RKO (cell line): ENCODE results near the gene OTUD3.
"Not testable (repeated sequence)": the region's sequence is repeated elsewhere in the genome, so short reads cannot be mapped to it uniquely, and the experiment has no call there.

ENCODE experiments used
- DNase-seq: peaks from one replicate; pipeline ENCODE4 v3.0.0-alpha.2; 2016; ENCODE audit warnings: low spot score

OTUD3 gene

DNA sequence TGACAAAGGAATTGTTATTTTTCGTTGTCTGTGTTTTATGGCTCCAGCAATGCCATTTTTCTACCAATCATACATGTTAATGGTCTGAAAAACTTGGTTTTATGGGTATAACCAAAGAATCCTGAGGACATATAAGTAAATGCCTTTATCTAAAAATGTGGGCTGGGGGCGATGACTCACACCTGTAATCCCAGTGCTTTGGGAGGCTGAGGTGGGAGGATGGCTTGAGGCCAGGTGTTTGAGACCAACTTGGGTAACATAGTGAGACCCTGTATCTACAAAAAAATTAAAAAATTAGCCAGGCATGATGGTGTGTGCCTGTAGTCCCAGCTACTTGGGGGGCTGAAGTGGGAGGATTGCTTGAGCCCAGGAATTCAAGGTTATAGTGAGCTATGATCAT, 12.7 kb upstream of the OTUD3 start:
- not testable (repeated sequence) for DNase-seq

DNA sequence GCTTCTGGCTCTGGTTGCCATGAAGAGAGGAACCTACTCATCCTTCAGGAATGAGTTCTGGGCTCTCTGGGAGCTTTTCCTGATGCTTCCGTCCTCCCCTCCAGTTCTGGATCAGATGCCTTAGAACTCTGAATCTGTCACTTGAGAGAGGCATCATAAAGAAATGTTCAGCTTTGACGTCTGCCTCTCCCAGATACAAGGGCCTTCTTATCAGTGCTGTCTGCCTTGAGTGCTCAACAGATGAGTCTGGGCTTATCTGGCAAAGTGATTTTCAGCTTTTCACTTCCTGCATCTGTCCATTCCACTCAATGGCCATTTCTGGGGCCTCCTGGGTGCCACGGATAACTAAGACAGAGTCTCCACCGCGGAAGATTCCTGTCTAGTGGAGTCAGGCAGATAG, 12.3 kb upstream of the OTUD3 start:
- no peak for DNase-seq

DNA sequence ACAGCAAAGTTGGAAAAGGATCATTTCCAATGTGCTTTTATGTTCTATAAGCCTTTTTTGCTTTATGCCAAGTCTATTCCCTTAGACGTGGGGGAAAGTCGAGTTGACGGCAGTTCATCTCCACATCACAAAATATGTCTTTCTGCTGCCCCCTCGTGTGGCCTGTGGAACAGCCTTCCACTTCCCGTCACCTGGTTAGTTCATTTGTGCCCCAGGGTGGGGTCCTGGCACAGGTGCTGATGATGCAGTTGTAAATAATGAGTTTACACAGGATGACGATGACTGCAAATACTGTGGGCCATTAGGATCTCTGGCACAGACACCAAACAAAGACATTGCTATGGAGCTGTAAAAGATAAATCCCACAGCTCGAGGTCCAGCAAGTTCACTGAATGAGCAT, 10.0 kb upstream of the OTUD3 start:
- DNase-seq: no peak

DNA sequence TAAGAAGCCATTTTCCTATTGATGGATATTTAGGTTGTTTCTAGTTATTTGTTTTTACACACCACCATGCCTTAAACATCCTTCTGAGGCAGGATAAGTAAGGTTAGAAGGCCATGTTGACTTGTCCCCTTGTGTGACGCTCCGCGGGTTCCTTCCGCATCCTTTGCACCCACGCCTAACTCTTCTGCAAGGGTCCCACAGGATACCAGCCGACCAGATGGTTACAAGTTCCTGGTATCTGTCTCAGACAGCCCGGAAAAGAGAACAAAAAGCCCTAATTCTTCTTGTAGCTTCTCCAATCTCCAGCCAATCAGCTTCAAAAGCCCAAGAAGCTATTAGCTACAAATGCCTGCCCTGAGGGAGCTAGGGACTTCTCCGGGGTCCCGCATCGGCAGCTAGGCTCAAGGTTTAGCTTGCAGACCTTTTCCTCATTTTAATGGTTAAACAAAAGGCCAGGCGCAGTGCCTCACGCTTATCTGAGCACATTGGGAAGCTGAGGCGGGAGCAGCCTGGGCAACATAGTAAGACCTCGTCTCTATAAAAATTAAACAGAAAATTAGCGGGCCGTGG, 4.9 kb upstream of the OTUD3 start:
- DNase-seq: no peak

DNA sequence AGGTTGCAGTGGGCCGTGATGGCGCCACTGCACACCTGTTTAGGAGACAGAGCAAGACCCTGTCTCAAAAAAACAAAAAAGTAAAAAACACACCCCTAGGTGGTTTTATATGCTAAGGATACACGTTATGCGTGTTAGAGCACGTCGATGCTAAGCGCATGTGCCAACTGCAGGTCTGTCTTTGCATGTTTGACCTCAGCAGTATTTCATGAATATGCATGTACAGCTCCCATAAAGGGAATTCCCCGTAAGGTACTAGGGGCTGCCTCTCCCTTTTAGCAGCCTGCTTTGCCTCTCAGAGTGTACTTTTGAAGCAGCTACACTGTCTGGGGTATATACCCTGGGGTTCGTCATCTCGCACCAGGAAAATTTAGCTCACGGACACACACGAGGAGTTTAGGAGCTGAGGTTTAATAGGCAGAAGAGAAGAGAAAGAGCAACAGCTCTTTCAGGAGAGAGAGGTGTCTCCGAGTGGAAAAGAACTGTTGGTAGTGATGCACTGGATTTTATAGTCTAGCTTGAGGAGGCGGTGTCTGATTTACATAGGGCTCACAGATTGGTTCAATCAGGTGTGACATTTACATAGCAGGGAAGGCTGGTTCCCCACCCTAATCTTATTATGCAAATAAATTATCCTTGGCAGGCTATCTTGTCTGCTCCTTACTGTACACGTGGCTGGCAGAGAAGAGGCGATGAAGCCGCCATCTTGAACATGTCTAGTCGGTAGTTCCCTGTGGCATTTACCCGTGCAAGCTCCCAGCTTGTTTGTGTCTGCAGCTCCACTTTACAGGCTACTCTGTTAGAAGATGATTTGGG, 4.2 kb upstream of the OTUD3 start:
- DNase-seq: peak; percentile 46

DNA sequence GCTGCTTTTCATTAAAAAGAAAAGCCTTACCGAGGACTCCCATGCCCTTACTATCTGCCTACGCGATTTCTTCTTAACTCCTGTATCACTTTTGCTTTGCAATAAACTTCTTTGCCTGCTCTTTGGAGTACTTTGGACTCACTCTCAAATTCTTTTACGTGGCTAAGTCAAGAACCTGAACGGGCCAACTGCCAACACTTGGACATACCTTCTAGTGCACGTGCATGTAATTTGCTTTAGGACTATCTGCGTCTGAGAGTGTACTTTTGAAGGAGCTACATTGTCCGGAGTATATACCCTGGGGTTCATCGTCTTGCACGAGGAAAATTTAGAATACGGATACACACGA, 3.6 kb upstream of the OTUD3 start:
- DNase-seq: no peak

DNA sequence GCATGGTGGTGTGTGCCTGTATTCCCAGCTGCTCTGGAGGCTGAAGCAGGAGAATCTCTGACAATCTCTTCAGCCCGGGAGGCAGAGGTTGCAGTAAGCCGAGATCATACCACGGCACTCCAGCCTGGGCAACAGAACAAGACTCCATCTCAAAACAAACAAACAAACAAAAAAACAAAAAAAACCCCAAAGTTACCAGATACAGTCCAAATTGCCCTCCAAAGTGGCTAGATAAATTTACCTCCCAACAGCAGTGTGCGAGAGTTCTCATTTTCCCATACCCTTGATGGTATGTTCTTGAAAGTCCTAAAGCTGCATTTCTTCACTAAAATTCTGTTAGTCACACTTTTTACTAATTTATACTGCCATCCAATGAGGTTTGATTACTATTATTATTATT, 3.0 kb upstream of the OTUD3 start:
- DNase-seq: no peak

DNA sequence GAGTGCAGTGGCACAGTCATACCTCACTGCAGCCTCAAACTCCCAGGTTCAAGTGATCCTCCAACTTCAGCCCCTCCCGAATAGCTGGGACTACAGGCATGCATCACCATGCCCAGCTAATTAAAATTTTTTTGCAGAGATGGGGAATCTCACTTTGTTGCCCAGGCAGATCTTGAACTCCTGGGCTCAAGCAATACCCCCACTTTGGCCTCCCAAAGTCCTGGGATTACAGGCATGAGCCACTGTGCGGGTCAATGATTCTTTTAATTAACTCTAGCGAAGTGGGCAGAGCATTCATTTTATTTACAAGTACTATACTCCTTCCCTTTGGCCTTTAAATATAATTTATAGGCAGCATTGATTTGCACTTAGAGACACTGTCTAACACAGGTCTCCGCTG, 2.5 kb upstream of the OTUD3 start:
- DNase-seq: no peak

DNA sequence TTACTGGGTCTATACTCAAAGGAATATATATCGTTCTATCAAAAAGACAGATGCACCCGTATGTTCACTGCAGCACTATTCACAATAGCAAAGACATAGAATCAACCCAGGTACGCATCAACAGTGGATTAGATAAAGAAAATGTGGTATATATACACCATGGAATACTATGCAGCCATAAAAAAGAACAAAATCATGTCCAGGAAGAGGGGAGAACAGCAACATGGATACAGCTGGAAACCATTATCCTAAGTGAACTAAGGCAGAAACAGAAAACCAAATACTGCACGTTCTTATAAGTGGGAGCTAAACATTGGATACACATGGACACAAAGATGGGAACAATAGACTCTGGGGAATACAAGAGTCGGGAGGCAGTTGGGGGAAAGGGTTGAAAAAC, 1.4 kb upstream of the OTUD3 start:
- DNase-seq: not testable (repeated sequence)

DNA sequence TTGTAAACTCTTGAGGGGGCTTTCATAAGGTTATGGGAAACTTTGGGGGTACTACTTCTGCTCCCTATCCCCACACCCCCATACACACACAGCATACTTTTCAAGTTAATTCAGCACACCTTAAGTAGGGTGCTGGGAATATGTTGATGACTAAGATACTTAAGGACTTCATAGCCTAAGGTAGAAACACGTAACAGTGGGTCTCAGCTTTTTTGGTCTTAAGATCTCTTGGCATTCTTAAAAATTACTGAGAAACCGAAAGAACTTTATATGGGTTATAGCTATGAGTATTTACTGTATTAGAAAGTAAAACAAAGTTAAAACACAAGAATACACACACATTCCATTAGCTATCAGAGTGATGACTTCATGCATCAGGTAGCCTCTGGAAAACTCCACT, 2.1 kb downstream of the OTUD3 start:
- DNase-seq: no peak

DNA sequence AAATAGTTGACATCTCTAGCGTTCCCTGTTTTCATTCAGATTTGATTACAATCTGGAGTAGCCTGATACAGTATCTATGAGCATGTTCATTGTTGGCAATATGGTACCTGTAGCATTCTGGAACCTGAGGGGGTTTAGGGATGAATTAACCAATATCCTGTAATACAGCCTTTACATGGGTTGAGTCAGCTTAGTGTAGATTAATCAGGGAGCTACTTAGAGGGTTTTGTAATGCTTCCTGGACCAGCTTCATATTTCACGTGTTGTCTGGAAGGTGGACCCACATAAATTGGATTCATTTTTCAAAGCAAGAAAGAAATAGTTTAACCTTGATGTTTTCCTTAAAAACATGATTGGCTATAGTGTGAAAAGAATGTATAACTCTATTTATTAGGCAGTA, 3.6 kb downstream of the OTUD3 start:
- no peak for DNase-seq

DNA sequence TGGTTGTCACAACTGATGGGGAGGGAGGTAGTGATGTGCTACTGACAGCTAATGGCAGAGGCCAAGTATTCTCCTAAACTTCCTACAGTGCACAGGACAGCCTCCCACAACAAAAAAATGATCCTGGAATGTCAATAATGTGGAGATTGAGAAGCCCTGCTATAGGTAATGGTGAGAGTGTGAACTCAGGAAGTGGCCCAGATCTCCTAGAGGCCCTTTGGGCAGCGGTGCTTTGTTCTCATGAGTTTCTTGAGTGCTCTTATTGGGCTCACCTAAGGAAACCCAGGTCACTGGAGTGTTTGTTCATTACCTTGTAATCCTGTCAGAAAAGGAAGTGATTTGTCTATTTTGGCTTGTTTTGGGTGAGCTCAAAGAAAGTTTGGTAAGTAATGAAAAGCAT, 5.9 kb downstream of the OTUD3 start:
- DNase-seq: no peak

DNA sequence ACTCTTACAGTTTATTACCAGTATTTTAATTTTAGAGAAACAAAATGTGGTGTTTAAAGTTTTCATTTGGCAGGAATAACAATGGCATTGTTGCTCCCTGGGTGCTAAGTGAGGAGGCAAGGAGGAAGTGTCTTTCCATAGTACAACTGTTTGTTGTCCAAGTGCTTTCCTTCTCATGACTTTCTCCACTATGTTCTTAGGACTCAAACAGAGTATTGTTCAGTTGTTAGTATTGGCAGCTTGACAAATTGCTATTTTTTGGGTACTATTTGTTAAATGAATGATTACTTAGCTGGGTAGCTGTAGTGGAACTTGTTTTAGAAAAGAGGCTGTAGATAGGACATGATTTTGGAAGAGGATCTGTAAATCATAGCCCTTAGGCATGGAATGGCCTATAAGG, 7.5 kb downstream of the OTUD3 start:
- DNase-seq: no peak

DNA sequence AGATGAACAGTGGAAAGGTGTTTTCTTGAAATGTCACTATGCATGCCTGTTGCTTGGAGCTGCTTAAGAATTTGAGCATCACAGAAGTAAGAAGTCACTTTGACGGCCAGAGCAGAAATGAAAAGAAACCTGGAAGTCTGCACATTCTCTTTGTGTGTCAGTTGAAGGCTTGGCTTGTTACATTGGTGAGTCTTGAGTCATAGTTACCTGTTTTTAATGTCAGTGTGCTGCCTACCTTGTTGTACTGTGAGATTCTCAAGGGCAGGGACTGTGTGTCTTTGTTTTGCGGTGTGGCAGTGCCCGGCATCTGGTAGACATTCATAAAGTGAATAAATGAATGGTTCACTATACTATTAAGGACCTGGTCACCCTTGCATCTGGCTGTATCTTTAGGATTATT, 9.9 kb downstream of the OTUD3 start:
- no peak for DNase-seq

DNA sequence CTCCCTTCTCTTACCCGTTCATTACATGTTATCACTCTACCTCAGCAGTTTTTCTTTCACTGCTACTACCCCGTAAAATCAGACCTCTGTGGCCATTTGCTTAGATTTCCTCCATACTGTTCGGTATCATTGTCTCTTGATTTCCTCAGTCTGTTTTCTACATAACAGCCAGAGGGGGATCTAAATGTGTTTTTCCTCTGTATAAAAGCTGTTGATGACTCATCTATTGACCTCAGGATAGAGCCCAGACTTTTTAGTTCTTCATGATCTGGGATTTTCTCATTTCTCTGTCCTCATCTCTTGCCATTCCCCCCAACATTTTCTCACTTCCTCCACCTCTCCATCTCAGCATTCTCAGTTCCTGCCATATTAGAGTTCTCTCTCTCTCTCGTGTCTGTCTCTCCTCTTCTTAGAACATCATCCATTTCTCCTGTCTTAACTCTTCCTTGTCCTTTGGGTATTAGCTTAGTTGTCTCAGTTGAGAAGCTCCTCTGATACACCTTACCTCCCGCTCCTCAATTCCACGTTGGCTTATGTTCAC, 10.5 kb downstream of the OTUD3 start:
- DNase-seq: no peak

DNA sequence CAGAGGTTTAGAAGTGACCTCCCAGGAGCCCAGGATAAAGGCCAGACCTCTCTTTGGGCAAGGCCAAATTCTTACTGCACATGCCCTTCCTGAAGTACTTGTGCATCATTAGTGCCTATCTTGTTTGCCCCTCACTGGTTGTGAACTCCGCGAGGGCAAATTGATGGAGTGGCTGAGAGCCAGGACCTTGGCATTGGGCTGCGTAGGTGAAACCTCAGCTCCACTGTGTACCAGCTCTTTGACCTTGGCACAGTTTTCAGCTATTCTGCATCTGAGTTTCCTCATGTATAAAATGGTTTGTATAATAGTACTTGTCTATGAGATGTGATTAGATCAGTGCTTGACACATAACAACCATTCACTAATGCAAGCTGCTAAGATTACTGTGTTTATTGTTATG, 11.5 kb downstream of the OTUD3 start:
- DNase-seq: no peak

DNA sequence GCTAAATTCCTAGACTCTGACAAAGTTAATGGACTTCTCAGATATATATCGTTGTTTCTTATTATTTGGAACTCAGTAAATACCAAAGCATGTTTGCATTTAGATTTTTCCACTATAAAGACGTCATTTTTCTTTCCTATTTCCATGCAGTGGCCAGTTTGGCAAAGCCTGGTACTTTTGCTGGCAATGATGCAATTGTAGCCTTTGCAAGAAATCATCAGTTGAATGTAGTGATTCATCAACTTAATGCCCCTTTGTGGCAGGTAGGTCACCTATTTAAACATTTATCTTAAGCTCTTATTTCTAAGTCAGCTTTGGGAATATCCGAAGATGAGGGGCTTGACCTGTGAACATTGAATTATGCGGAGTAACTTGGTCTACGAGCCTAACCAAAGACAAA, 12.0 kb downstream of the OTUD3 start:
- DNase-seq: no peak

DNA sequence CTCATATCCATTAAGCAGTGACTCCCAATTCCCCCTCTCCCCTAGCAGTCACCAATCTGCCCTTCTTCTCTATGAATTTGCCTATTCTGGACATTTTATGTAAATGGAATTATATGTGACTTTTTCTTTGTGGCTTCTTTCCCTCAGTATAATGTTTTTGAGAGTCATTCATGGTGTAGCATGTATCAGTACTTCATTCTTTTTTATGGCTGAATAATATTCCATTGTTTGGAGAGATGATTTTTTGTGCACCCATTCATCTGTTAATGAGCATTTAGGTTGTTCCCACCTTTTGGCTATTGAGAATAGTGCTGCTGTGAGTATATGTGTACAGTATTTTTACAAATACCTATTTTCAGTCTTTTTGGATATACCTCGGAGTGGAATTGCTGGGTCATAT, 19.5 kb downstream of the OTUD3 start:
- no peak for DNase-seq

DNA sequence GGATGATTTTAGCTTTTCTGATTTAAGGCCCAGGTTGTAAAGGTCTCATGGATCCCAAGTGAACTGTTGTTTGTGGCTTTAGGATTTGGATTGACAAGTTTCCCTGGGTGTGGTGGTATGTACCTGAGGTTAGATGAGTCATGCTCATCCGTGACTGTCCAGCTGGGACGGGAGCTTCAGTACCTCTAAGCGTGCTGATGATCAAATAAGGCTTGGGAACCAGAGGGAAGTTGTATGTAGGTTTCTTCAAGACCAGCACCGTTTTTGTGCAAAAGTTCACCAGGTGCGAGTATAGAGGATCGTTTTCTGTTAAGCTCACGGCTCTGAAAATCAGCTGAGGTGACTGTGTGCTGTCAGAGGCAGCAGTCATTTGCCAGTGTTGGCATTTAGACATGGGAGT, 21.4 kb downstream of the OTUD3 start:
- no peak for DNase-seq

DNA sequence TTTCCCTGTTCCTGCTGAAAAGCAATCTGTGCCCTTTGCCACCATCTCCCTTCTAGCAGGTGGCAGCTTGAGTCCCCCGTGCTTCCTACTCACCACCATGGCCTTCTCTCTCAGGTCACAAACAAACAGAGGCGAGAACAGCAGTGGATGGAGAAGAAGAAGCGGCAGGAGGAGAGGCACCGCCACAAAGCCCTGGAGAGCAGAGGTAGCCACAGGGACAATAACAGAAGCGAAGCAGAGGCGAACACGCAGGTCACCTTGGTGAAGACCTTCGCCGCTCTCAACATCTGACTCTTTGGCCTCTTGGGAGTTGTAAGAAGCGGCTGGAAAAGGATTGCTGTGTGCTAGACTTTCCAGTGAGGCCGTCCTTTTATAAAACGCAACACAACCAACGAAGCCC, 25.3 kb downstream of the OTUD3 start:
- no peak for DNase-seq

DNA sequence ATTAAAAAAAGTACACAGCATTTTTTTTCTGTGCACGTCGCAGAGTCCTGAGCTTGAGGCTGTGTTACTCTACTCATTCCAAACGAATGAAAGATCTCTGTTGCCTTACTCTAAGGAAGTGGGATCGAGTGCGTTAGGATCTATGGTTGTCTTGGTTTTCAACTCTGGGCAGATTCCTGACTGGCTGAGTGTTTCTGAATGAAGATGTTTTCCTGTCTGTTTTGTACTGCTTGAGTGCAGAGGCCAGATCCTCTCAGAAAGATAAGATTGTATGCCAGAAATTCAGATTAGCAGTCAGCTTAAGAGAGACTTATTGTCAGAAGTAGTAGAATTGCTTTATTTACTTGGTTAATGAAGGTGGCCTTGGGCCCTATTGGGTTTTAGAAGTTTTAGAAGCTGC, 27.2 kb downstream of the OTUD3 start:
- DNase-seq: no peak

DNA sequence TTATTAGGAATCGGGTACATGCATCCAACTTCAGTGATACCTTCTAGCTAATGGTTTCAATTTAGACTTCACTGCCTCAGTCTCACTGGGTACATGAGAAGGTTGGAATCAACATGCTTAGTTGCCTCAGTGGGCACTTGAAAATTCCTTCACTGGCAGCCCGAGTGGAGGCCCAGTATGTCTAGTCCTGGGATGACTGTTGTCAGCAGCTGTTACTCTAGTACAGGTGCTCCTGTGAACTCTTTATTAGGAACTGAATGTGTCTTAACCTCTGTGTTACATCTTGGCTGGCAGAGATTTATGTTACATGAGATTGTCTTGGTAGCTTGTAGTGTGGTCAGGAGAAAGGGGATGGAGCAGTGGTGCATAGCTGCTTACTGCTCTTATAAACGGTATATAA, 27.8 kb downstream of the OTUD3 start:
- no peak for DNase-seq

DNA sequence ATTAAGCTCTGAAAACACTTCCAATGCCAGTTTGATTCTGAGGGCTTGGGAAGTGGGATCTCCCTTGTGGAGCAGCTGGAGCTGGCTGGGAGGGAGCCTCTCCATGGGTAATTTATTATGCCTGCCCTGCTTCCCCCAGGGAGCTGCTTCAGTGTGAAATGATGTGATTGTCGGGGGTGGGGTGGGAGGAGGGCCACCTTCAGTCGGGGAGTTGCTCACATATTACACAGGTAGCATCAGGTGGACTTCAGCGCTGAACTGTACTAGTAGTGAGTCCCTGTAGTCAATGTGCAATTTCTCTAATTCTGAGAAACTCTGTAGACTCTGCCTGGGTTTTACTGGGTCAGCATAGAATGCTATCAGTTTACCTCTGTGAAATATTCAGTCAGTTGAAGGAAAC, 28.5 kb downstream of the OTUD3 start:
- no peak for DNase-seq

DNA sequence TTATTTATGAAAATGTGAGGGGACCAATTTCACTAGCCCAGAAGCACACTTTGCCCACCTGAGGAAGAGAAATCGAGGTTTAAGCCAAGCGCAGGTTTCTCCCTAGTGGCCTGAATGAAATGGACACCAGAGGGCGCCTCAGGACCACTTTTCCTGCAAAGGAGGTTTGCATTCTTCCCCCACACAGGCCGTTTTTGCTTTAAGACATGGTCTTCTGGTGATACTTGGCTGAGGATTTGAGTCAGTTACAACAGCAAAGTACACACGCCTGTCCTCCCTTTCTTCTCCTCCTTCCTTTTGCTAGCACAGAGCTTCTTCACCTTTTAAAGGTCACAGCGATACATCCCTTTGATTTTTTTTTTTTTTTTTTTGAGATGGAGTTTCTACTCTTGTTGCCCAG, 35.9 kb downstream of the OTUD3 start:
- DNase-seq: peak; percentile 69
